Measurements from ENCODE around the gene ATPAF1. TPM values are rescaled to one million over a fixed set of nuclear protein-coding genes. Genes with fewer than 3 reads are reported as not detected.

Gene ATPAF1
- total RNA-seq, 6 experiments from 2014 or later, result 32.7 to 42.9 (median 41.5) TPM

DNA sequence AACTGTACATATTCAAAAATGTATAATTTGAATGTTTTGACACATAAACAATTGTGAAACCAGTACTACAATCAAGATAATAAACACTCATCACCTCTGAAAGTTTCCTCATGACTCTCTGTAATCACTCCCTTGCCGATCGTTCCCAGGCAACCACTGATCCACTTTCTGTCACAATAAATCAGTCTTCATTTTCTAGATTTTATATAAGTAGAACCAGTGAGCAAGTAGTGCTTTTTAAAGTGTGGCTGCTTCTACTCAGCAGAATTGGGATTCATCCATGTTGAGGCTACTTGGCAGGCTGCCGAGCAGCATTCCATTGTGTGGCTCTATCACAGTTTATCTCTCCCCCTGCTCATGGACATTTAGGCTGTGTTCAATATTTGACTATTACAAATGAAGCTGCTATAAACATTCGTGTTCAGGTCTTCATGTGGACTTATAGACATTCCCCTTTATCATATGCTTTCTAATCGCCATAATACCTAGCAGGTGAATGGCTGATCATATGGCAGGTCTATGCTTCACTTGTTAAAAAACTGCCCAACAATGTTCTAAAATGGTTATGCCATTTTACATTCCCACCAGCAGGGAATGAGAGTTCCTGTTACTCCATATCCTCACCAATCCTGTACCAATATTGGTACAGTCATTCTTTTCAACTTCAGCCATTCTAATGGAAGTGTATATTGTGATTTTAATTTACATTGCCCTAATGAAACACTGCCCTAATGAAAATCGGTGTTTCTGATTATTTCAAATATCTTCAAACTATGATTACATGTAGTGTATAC lies 24.0 kb upstream of the ATPAF1 start:
- no peaks in the 10 kb centered on the region for H3K9me3 Mint-ChIP-seq
- no peaks in the 10 kb centered on the region; the same call in 1 of the 2 replicates for H3K27me3 Mint-ChIP-seq (ENCODE audit: insufficient read depth)
- no peak for DNase-seq
- H3K27ac Mint-ChIP-seq, result no peak overlapping the region
- TF ChIP-seq, protein P1, sequence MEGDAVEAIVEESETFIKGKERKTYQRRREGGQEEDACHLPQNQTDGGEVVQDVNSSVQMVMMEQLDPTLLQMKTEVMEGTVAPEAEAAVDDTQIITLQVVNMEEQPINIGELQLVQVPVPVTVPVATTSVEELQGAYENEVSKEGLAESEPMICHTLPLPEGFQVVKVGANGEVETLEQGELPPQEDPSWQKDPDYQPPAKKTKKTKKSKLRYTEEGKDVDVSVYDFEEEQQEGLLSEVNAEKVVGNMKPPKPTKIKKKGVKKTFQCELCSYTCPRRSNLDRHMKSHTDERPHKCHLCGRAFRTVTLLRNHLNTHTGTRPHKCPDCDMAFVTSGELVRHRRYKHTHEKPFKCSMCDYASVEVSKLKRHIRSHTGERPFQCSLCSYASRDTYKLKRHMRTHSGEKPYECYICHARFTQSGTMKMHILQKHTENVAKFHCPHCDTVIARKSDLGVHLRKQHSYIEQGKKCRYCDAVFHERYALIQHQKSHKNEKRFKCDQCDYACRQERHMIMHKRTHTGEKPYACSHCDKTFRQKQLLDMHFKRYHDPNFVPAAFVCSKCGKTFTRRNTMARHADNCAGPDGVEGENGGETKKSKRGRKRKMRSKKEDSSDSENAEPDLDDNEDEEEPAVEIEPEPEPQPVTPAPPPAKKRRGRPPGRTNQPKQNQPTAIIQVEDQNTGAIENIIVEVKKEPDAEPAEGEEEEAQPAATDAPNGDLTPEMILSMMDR (IDR thresholded peaks at IDR 0.05), result peak; percentile 61
- no peak overlapping the region for H3K4me3 Mint-ChIP-seq
- H3K36me3 Mint-ChIP-seq (ENCODE audit: low read depth), result peaks cover 41% of the 10 kb centered on the region
- peaks cover 26% of the 10 kb centered on the region for H3K4me1 Mint-ChIP-seq (ENCODE audit: low read depth)

DNA sequence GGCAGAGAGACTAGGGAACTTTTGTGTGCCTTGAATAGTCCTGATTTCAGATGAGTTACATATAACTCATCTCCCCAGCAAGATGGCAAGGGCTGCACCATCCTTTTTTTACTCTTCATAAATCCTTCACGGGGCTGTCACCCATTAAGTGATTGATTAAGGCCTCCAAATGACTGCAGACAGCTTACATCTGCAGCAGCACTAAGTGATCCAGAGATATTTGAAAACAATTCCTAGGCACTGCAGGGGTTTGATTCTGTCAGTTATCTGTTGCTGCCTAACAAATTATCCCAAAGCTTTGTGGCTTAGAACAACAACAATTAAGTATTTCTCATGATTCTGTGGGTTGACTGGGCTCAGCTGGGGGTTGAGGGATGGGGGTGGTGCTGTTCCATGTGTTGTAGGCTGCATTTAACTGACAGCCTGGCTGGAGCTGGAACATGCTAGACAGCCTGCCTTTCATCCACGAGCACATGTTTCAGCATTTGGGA lies 22.8 kb upstream of the ATPAF1 start:
- DNase-seq, result no peak
- H3K9me3 Mint-ChIP-seq, result no peaks in the 10 kb centered on the region
- no peak overlapping the region for H3K4me3 Mint-ChIP-seq
- TF ChIP-seq, protein P1 (IDR thresholded peaks at IDR 0.05), result no peak
- H3K27me3 Mint-ChIP-seq (ENCODE audit: insufficient read depth), result no peaks in the 10 kb centered on the region; the same call in 1 of the 2 replicates
- peaks cover 37% of the 10 kb centered on the region for H3K36me3 Mint-ChIP-seq (ENCODE audit: low read depth)
- H3K4me1 Mint-ChIP-seq (ENCODE audit: low read depth), result peaks cover 24% of the 10 kb centered on the region
- H3K27ac Mint-ChIP-seq, result no peak overlapping the region

DNA sequence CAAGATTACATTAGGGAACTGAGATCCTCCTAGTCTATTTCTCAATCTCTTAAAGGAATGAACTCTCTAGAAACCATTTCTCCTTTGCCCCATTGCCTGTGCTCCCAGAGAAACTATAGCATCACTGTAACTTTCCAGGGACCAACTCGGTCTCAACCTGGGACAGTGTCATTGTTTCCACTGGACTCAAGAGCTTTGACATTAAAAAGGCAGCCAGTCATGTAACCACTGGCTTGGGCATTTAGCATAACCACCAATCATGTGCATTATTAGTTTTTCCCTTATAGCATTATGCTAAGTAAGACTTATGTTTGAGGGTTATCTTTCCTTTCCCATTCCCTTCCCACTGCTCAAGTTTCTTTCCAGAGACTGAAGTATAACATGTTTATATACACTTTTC lies 21.7 kb upstream of the ATPAF1 start:
- no peak for DNase-seq
- H3K4me3 Mint-ChIP-seq, result no peak overlapping the region
- no peak overlapping the region for H3K27ac Mint-ChIP-seq
- H3K36me3 Mint-ChIP-seq (ENCODE audit: low read depth), result peaks cover 27% of the 10 kb centered on the region; the same call in 1 of the 2 replicates
- no peaks in the 10 kb centered on the region for H3K9me3 Mint-ChIP-seq
- no peaks in the 10 kb centered on the region; the same call in 1 of the 2 replicates for H3K27me3 Mint-ChIP-seq (ENCODE audit: insufficient read depth)
- TF ChIP-seq, protein P1 (IDR thresholded peaks at IDR 0.05), result no peak
- peaks cover 24% of the 10 kb centered on the region for H3K4me1 Mint-ChIP-seq (ENCODE audit: low read depth)

DNA sequence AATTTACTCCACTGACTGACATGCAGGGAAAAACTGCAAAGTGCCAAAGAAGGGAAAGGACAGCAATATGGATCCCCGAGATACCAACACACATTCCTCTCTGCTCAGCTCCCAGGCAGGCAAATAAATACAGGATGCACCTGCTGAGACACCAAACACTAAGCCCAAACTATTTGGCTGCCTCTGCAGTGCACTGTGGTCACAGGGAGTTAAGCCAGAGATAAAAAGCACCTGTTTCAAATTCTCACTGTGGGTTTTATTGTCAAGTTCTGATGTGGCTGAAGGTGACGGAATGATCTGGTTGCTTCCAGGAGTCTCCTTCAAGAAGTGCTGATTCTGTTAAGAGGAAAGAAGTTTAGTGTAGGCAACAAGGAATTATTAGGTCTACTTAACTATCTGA lies 21.2 kb upstream of the ATPAF1 start:
- Mint-ChIP-seq H3K27ac (no peak overlapping the region), H3K9me3 (no peaks in the 10 kb centered on the region), H3K36me3 (ENCODE audit: low read depth) (peaks cover 23% of the 10 kb centered on the region; the same call in 1 of the 2 replicates), H3K27me3 (ENCODE audit: insufficient read depth) (no peaks in the 10 kb centered on the region; the same call in 1 of the 2 replicates), H3K4me1 (ENCODE audit: low read depth) (peaks cover 24% of the 10 kb centered on the region), H3K4me3 (no peak overlapping the region)
- no peak for DNase-seq
- TF ChIP-seq, protein P1 (IDR thresholded peaks at IDR 0.05), result no peak

DNA sequence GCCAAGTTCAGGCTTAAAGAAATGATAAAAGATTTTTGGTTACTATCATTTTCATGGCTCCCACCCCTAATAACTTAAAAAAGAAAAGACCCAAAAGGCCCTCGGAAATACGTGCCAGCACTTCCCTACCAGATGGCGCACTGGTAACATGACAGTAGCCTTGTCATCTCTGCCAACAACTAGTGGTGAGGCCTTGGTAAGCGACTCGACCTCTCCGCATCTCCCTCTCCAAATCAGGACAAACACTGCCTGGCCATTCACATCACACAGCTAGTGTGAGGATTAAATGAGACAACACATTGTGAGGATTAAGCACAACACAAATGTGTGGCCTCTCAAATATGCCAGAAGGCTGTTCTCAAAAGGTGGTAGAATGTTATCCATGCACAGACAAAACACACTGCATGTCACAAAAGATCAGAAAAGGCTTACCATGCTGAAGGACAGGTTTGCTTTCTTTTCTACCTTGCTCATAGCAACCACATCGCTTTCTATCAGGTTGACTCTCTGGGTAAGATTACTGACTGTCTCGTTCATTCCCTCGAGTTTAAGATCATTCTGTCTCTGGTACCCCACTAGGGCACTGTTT lies 19.9 kb upstream of the ATPAF1 start:
- no peak overlapping the region for H3K4me3 Mint-ChIP-seq
- H3K27ac Mint-ChIP-seq, result no peak overlapping the region
- H3K4me1 Mint-ChIP-seq (ENCODE audit: low read depth), result peaks cover 16% of the 10 kb centered on the region
- TF ChIP-seq, protein P1 (IDR thresholded peaks at IDR 0.05), result no peak
- no peaks in the 10 kb centered on the region for H3K9me3 Mint-ChIP-seq
- no peak for DNase-seq
- no peaks in the 10 kb centered on the region; the same call in 1 of the 2 replicates for H3K27me3 Mint-ChIP-seq (ENCODE audit: insufficient read depth)
- H3K36me3 Mint-ChIP-seq (ENCODE audit: low read depth), result peaks cover 23% of the 10 kb centered on the region; the same call in 1 of the 2 replicates

All from HFFc6 (cell line).